H1 (cell line): ENCODE data around the gene ZNF446. TPM values are rescaled to one million over a fixed set of nuclear protein-coding genes. Genes with fewer than 3 reads are reported as not detected.

Source experiments
- CTCF ChIA-PET: fragments of 300-600 bp; sonication (Branson Sonifier 250); formaldehyde crosslinking; loops from one replicate; lab custom pipeline; 2021; ENCODE audit not compliant: partially characterized antibody; lab: Charles Lee
- POLR2A ChIA-PET: fragments of 300-600 bp; sonication (Branson Sonifier 250); formaldehyde crosslinking; loops from one replicate; lab custom pipeline; 2021; ENCODE audit warnings: inconsistent platforms; ENCODE audit not compliant: partially characterized antibody; lab: Charles Lee
- DNase-seq, 2 experiments: peaks; one replicate each; pipeline versions ENCODE4 v3.0.0 to v3.0.0-alpha.2; 2010 to 2022; ENCODE audit warnings: low spot score in 2 of 2, low read depth in 1 of 2, mixed read lengths in 1 of 2
- FAIRE-seq: peaks from 2 replicates; lab custom pipeline; 2011; peaks lifted over from hg19 to GRCh38; lab: Jason Lieb, UNC
- H2AFZ ChIP-seq: 2 replicates; pipeline ENCODE4 v1.8.1; 2012; ENCODE audit warnings: low read length, inconsistent platforms
- H2AK5ac ChIP-seq: 2 replicates; pipeline ENCODE4 v1.6.1; 2013; ENCODE audit warnings: low read depth, low read length
- H2BK120ac ChIP-seq: replicated peaks from 2 replicates; pipeline ENCODE3; 2013; ENCODE audit warnings: low read depth, low read length, inconsistent platforms
- H2BK12ac ChIP-seq: 2 replicates; pipeline ENCODE4 v1.6.1; 2013; ENCODE audit warnings: low read depth, low read length
- H2BK15ac ChIP-seq: 2 replicates; pipeline ENCODE4 v1.6.1; 2013; ENCODE audit warnings: low read length
- H2BK20ac ChIP-seq: 2 replicates; pipeline ENCODE4 v1.6.1; 2013; ENCODE audit warnings: low read length
- H2BK5ac ChIP-seq: 2 replicates; pipeline ENCODE4 v1.6.1; 2013; ENCODE audit warnings: low read depth, low read length
- H3K14ac ChIP-seq: 2 replicates; pipeline ENCODE4 v1.6.1; 2013; ENCODE audit warnings: inconsistent platforms; ENCODE audit not compliant: insufficient read length
- H3K18ac ChIP-seq: 2 replicates; pipeline ENCODE4 v1.6.1; 2013; ENCODE audit warnings: low read length; ENCODE audit errors: extremely low read depth
- H3K23ac ChIP-seq: 2 replicates; pipeline ENCODE4 v1.6.1; 2013; ENCODE audit warnings: inconsistent platforms; ENCODE audit not compliant: insufficient read length
- H3K23me2 ChIP-seq: 2 replicates; pipeline ENCODE4 v1.6.1; 2013; ENCODE audit warnings: low read depth, low read length
- H3K27ac ChIP-seq: 2 replicates; pipeline ENCODE4 v1.6.1; 2011; ENCODE audit warnings: low read depth, low read length, inconsistent platforms
- H3K27me3 ChIP-seq, 4 experiments: replicated peaks in 1 of 4; 1 replicate in 1 of 4; 2 replicates in 3 of 4; pipeline versions ENCODE4 v1.6.1 to v1.8.1; 2011 to 2013; ENCODE audit warnings: low read length in 3 of 4, mild to moderate bottlenecking in 3 of 4, inconsistent platforms in 2 of 4, mixed read lengths in 2 of 4, moderate library complexity in 1 of 4; ENCODE audit not compliant: control insufficient read depth in 3 of 4, insufficient read depth in 3 of 4; ENCODE audit errors: extremely low read depth in 1 of 4
- H3K36me3 ChIP-seq, 4 experiments: 2 replicates each; pipeline versions ENCODE4 v1.6.1 to v1.8.1; 2011 to 2013; ENCODE audit warnings: mild to moderate bottlenecking in 4 of 4, low read length in 3 of 4, moderate library complexity in 2 of 4, control low read depth in 1 of 4, inconsistent platforms in 1 of 4; ENCODE audit not compliant: insufficient read depth in 4 of 4, control insufficient read depth in 2 of 4
- H3K4ac ChIP-seq: replicated peaks from 2 replicates; pipeline ENCODE3; 2013; ENCODE audit warnings: low read length, low read depth, mixed read lengths, inconsistent platforms; ENCODE audit not compliant: insufficient read length
- H3K4me1 ChIP-seq, 4 experiments: replicated peaks in 1 of 4; 1 replicate in 1 of 4; 2 replicates in 3 of 4; pipeline versions ENCODE4 v1.6.1 to v1.8.1; 2011 to 2013; ENCODE audit warnings: low read length in 3 of 4, inconsistent platforms in 2 of 4, mixed read lengths in 1 of 4; ENCODE audit not compliant: insufficient read depth in 4 of 4, control insufficient read depth in 3 of 4
- H3K4me2 ChIP-seq, 2 experiments: 2 replicates each; pipeline versions ENCODE4 v1.6.1 to v1.8.1; 2011 to 2013; ENCODE audit warnings: low read depth in 2 of 2, low read length in 2 of 2, control low read depth in 1 of 2, inconsistent platforms in 1 of 2, mild to moderate bottlenecking in 1 of 2; ENCODE audit not compliant: insufficient read depth in 1 of 2
- H3K4me3 ChIP-seq, 4 experiments: fragments of 200-600, 300-600 bp in 1 of 4; sonication (generic), shearing (Covaris generic), sonication (Bioruptor Twin) in 1 of 4; 2 replicates each; pipeline versions ENCODE4 v1.5.1 to v1.8.1; 2011 to 2016; ENCODE audit warnings: low read length in 4 of 4, low read depth in 3 of 4, control low read depth in 2 of 4, inconsistent platforms in 2 of 4, mild to moderate bottlenecking in 2 of 4, mixed read lengths in 1 of 4, moderate library complexity in 1 of 4; ENCODE audit not compliant: insufficient read depth in 2 of 4; ENCODE audit errors: extremely low read depth in 1 of 4
- H3K56ac ChIP-seq: replicated peaks from 2 replicates; pipeline ENCODE3; 2013; ENCODE audit warnings: low read depth, mild to moderate bottlenecking, mixed read lengths, low read length, inconsistent platforms; ENCODE audit not compliant: insufficient read length
- H3K79me1 ChIP-seq: 2 replicates; pipeline ENCODE4 v1.6.1; 2013; ENCODE audit warnings: low read depth, low read length, control low read depth
- H3K79me2 ChIP-seq, 2 experiments: 2 replicates each; pipeline versions ENCODE4 v1.6.1 to v1.8.1; 2012 to 2013; ENCODE audit warnings: low read length in 2 of 2, mild to moderate bottlenecking in 2 of 2, inconsistent platforms in 1 of 2; ENCODE audit not compliant: insufficient read depth in 2 of 2, control insufficient read depth in 1 of 2
- H3K9ac ChIP-seq, 4 experiments: replicated peaks in 1 of 4; 1 replicate in 1 of 4; 2 replicates in 3 of 4; pipeline versions ENCODE4 v1.6.1 to v1.8.1; 2011 to 2013; ENCODE audit warnings: low read depth in 3 of 4, low read length in 3 of 4, control low read depth in 2 of 4, mild to moderate bottlenecking in 2 of 4, moderate library complexity in 2 of 4, inconsistent platforms in 1 of 4; ENCODE audit errors: extremely low read depth in 1 of 4
- H3K9me3 ChIP-seq, 2 experiments: 2 replicates each; pipeline versions ENCODE4 v1.6.1 to v1.8.1; 2012 to 2013; ENCODE audit warnings: mild to moderate bottlenecking in 2 of 2, moderate library complexity in 2 of 2, control low read depth in 1 of 2, inconsistent platforms in 1 of 2, low read depth in 1 of 2, low read length in 1 of 2, mixed read lengths in 1 of 2; ENCODE audit not compliant: insufficient read depth in 2 of 2
- H4K20me1 ChIP-seq, 2 experiments: replicated peaks in 1 of 2; 2 replicates each; pipeline versions ENCODE3 to v1.8.1; 2011 to 2013; ENCODE audit warnings: inconsistent platforms in 2 of 2, low read length in 2 of 2, mild to moderate bottlenecking in 1 of 2; ENCODE audit not compliant: insufficient read depth in 2 of 2, control insufficient read depth in 1 of 2
- H4K5ac ChIP-seq: 2 replicates; pipeline ENCODE4 v1.6.1; 2013; ENCODE audit warnings: low read length, low read depth, mixed read lengths, inconsistent platforms; ENCODE audit not compliant: insufficient read length
- H4K8ac ChIP-seq: 2 replicates; pipeline ENCODE4 v1.8.0; 2013; ENCODE audit warnings: mild to moderate bottlenecking, moderate library complexity, low read length, inconsistent platforms; ENCODE audit not compliant: insufficient read depth; ENCODE audit errors: extremely low read depth
- H4K91ac ChIP-seq: replicated peaks from 2 replicates; pipeline ENCODE3; 2013; ENCODE audit warnings: low read length, mixed read lengths, inconsistent platforms; ENCODE audit not compliant: insufficient read length
- CTBP2 ChIP-seq: IDR thresholded peaks from 2 replicates; pipeline ENCODE4 v1.7.0; 2011; ENCODE audit warnings: borderline replicate concordance, mild to moderate bottlenecking, moderate library complexity, mixed read lengths, low read length; ENCODE audit not compliant: insufficient read depth, insufficient read length
- GTF2F1 ChIP-seq: IDR thresholded peaks from 2 replicates; pipeline ENCODE4 v1.6.1; 2012; ENCODE audit warnings: low read depth, low read length, improper control_type of control experiment, borderline replicate concordance
- KDM5A ChIP-seq: fragments of 200-600 bp; IDR thresholded peaks from 2 replicates; pipeline ENCODE4 v1.7.1; 2012; ENCODE audit warnings: mild to moderate bottlenecking, low read length, inconsistent platforms, mixed read lengths
- POLR2A ChIP-seq, 2 experiments: IDR thresholded peaks; 1 replicate in 1 of 2; 2 replicates in 1 of 2; pipeline ENCODE4 v1.6.1; 2011; ENCODE audit warnings: low read depth in 2 of 2, low read length in 2 of 2, mild to moderate bottlenecking in 2 of 2; ENCODE audit errors: control extremely low read depth in 1 of 2
- RFX5 ChIP-seq: IDR thresholded peaks from 2 replicates; pipeline ENCODE4 v1.6.1; 2011; ENCODE audit warnings: low read depth, low read length, improper control_type of control experiment, borderline replicate concordance
- SAP30 ChIP-seq: fragments of 300-600 bp; sonication (generic); IDR thresholded peaks from 2 replicates; pipeline ENCODE4 v1.7.1; 2012; ENCODE audit warnings: low read length, moderate library complexity, mild to moderate bottlenecking, inconsistent platforms; ENCODE audit not compliant: insufficient read depth, insufficient replicate concordance
- SP2 ChIP-seq: IDR thresholded peaks from 2 replicates; pipeline ENCODE4 v1.6.1; 2012; ENCODE audit warnings: mild to moderate bottlenecking, low read length, inconsistent platforms
- TAF1 ChIP-seq: IDR thresholded peaks from 2 replicates; pipeline ENCODE4 v1.6.1; 2011; ENCODE audit warnings: mild to moderate bottlenecking, low read depth, low read length
- WGBS, 2 experiments: shearing (Covaris generic) in 1 of 2; methylation state at CpG; one replicate each; pipeline versions ENCODE4 v1.1.6 to v1.1.7; 2013 to 2015; ENCODE audit warnings: low lambda C conversion rate in 2 of 2, mixed read lengths in 2 of 2, inconsistent platforms in 1 of 2, low coverage in 1 of 2, missing lambda C conversion rate in 1 of 2; ENCODE audit not compliant: insufficient replicate concordance in 2 of 2, insufficient coverage in 1 of 2, insufficient read length in 1 of 2; ENCODE audit errors: extremely low coverage in 1 of 2, missing lambda C conversion rate in 1 of 2; 5-methylcytosine and 5-hydroxymethylcytosine counted together
- polyA plus RNA-seq, 7 experiments: library from polyadenylated mRNA; depleted of rRNA in 3 of 7; stranded (reverse) in 5 of 7; unstranded in 2 of 7; fragments of >200 nt in 5 of 7; fragments of 200-250 nt in 2 of 7; gene quantifications; 1 replicate in 5 of 7; 2 replicates in 1 of 7; 4 replicates in 1 of 7; pipeline versions ENCODE4 v1.2.1 to v1.2.3, GENCODE V29; 2011 to 2013; ENCODE audit warnings: missing spikeins in 2 of 7, mixed read lengths in 2 of 7
- total RNA-seq: library from RNA; stranded (reverse); fragmentation: NEBNext Ultra II Directional; extraction: Animal tissue kit (Norgen Biotek cat#: 25700); gene quantifications from 2 replicates; pipeline ENCODE4 v1.2.1, GENCODE V29; 2021

The ZNF446 gene
- total and polyA plus RNA-seq, 2 of the 8 experiments (the other 6 are each of a cell fraction or from before 2014, with no cell fraction given): 4.1 to 5.5 TPM

DNA sequence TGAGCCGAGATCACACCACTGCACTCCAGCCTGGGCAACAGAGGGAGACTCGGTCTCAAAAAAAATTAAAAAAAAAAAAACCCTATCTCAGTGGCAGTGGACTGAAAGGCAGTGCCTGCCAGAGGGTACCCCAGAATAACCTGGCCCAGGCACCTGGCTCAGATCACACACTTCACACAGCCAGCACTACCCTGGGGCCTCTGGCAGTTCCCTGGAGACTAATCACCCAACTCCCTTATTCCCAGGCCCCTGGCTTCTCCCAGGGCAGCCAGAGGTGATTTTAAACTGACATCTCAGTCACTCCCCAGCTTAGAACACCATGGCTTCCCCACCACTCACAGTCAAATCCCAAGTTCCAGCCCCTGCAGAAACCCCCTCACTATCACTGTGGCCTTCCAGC, 39.1 kb downstream of the ZNF446 start:
- Histone ChIP-seq H3K4ac (no peak overlapping the region), H2BK15ac (no peak overlapping the region), H2BK120ac (no peak overlapping the region), H3K27me3 (no peaks in the 10 kb centered on the region), H3K14ac (no peak overlapping the region), H3K79me2 (peaks cover 0 to 17% of the 10 kb centered on the region in 2 experiments; a peak in 1 of 4 replicates), H4K8ac (no peak overlapping the region), H3K9me3 (no peaks in the 10 kb centered on the region), H3K23me2 (peaks cover 11% of the 10 kb centered on the region), H3K4me3 (peak overlapping the region in 1 of 4 experiments; percentile 16; a peak in 1 of 8 replicates), H4K5ac (no peak overlapping the region), H3K18ac (no peak overlapping the region), H3K56ac (no peak overlapping the region), H3K79me1 (peaks cover 5% of the 10 kb centered on the region), H3K36me3 (peaks cover 0 to 9% (median 2%) of the 10 kb centered on the region in 4 experiments; a peak in 2 of 8 replicates), H2BK12ac (no peak overlapping the region), H2BK20ac (no peak overlapping the region), H2BK5ac (no peak overlapping the region), H4K91ac (peak overlapping the region; percentile 42), H2AK5ac (no peak overlapping the region), H2AFZ (no peak overlapping the region), H3K23ac (no peak overlapping the region), H3K27ac (no peak overlapping the region), H3K4me1 (peaks cover 0 to 28% (median 16%) of the 10 kb centered on the region in 4 experiments; a peak in 6 of 7 replicates), H4K20me1 (peaks cover 2 to 9% of the 10 kb centered on the region in 2 experiments), H3K9ac (peak overlapping the region in 1 of 4 experiments; percentile 37; a peak in 1 of 7 replicates), H3K4me2 (peak overlapping the region; percentile 36 to 58)
- POLR2A ChIA-PET: interaction anchor here (0.8 to 21.3 kb wide), 5 partner anchors 16 to 152 kb away, joined by 3 to 650 read pairs (median 9); partner anchors contain the start of genes CHMP2A, TRIM28, UBE2M and ZNF497
- CTCF ChIA-PET: interaction anchor here (1.4 to 1.8 kb wide), 2 partner anchors 32 to 46 kb away, joined by 4 to 5 read pairs; no protein-coding TSS in a partner anchor
- WGBS, 2 experiments: 94% methylated on average over 2 of the region's 2 CpGs; no CpG with 5 or more reads in 1 of the 2 experiments
- FAIRE-seq (no peak), DNase-seq (no peak)
- TF ChIP-seq CTBP2 (no peak), KDM5A (no peak), SAP30 (no peak), SP2 (no peak), TAF1 (no peak), GTF2F1 (no peak), RFX5 (no peak), POLR2A (IDR thresholded peaks at IDR 0.05; ENCODE audit: control extremely low read depth in 1 of 2, low read depth in 2 of 2, low read length in 2 of 2) (peak in 1 of 2 experiments; percentile 42; a peak in 1 of 3 replicates)
